Suprapubic skin (tissue), 3 donors: Measurements from ENCODE around the gene TRIM66.

Experiments
- CTCF ChIP-seq, 2 donors: fragments of 200-600 bp in 1 of 2; fragments of 450-650 bp in 1 of 2; sonication (generic) in 1 of 2; IDR thresholded peaks; one replicate each; pipeline ENCODE4 v1.5.1; 2016 to 2019; ENCODE audit warnings: antibody characterized with exemption in 2 of 2, mild to moderate bottlenecking in 1 of 2, moderate library complexity in 1 of 2
- POLR2A ChIP-seq, 2 donors: fragments of 450-650 bp; IDR thresholded peaks; one replicate each; pipeline ENCODE4 v1.6.1; 2017; ENCODE audit warnings: antibody characterized with exemption in 2 of 2, mild to moderate bottlenecking in 2 of 2, moderate library complexity in 2 of 2

- no peak for TF ChIP-seq CTCF (IDR thresholded peaks at IDR 0.05)
- TF ChIP-seq POLR2A (IDR thresholded peaks at IDR 0.05) = no peak
Measured at GRCh38 chr11:8730697-8731020, 48.2 kb upstream of the TRIM66 start.
